Neural progenitor cell (in vitro differentiated cells): ENCODE results near the gene MPPE1. TPM values are rescaled to one million over a fixed set of nuclear protein-coding genes. Genes with fewer than 3 reads are reported as not detected.

Experiments
- DNase-seq: peaks from one replicate; pipeline ENCODE4 v3.0.0-alpha.2; 2016; ENCODE audit warnings: low spot score
- H2AFZ ChIP-seq: fragments of 200-600 bp; sonication (generic); replicated peaks from 2 replicates; pipeline ENCODE4 v1.6.1; 2016; ENCODE audit warnings: antibody characterized with exemption
- H3F3A ChIP-seq: fragments of 200-600 bp; sonication (generic); 2 replicates; pipeline ENCODE4 v1.6.1; 2016; ENCODE audit warnings: antibody characterized with exemption, low read depth
- H3K27ac ChIP-seq: fragments of 200-600 bp; sonication (generic); 2 replicates; pipeline ENCODE4 v1.5.1; 2016; ENCODE audit warnings: mild to moderate bottlenecking
- H3K27me3 ChIP-seq: fragments of 200-600 bp; sonication (generic); 2 replicates; pipeline ENCODE4 v1.6.1; 2016; ENCODE audit warnings: mild to moderate bottlenecking, moderate library complexity
- H3K36me3 ChIP-seq: fragments of 200-600 bp; sonication (generic); 2 replicates; pipeline ENCODE4 v1.5.1; 2016
- H3K4me1 ChIP-seq: fragments of 200-600 bp; sonication (generic); 2 replicates; pipeline ENCODE4 v1.6.1; 2016; ENCODE audit warnings: mixed run types
- H3K4me2 ChIP-seq: fragments of 200-600 bp; sonication (generic); 2 replicates; pipeline ENCODE4 v1.6.1; 2016
- H3K4me3 ChIP-seq: fragments of 200-600 bp; sonication (generic); 2 replicates; pipeline ENCODE4 v1.5.1; 2016
- H3K79me2 ChIP-seq: fragments of 200-600 bp; sonication (generic); 2 replicates; pipeline ENCODE4 v1.6.1; 2016; ENCODE audit warnings: low read depth
- H3K9ac ChIP-seq: fragments of 200-600 bp; sonication (generic); 2 replicates; pipeline ENCODE4 v1.6.1; 2016
- H3K9me3 ChIP-seq: fragments of 200-600 bp; sonication (generic); 2 replicates; pipeline ENCODE4 v1.5.1; 2016; ENCODE audit warnings: low read depth
- H4K20me1 ChIP-seq: fragments of 200-600 bp; sonication (generic); 2 replicates; pipeline ENCODE4 v1.6.1; 2016; ENCODE audit warnings: low read depth
- H3K27ac Mint-ChIP-seq: 3 replicates; pipeline ENCODE4 v1.8.0; 2021; ENCODE audit warnings: mixed read lengths
- H3K27me3 Mint-ChIP-seq: 2 replicates; pipeline ENCODE4 v1.8.0; 2022; ENCODE audit warnings: low read depth, mild to moderate bottlenecking, inconsistent platforms, moderate library complexity, mixed read lengths; ENCODE audit not compliant: insufficient read depth
- H3K36me3 Mint-ChIP-seq: 3 replicates; pipeline ENCODE4 v1.8.0; 2021; ENCODE audit warnings: mixed read lengths
- H3K4me1 Mint-ChIP-seq: 3 replicates; pipeline ENCODE4 v1.8.0; 2021; ENCODE audit warnings: mixed read lengths
- H3K4me3 Mint-ChIP-seq: 3 replicates; pipeline ENCODE4 v1.8.0; 2021; ENCODE audit warnings: mild to moderate bottlenecking, moderate library complexity, mixed read lengths
- H3K9me3 Mint-ChIP-seq: 3 replicates; pipeline ENCODE4 v1.8.0; 2020; ENCODE audit warnings: mixed read lengths
- CTCF ChIP-seq: fragments of 200-600 bp; sonication (generic); IDR thresholded peaks from 2 replicates; pipeline ENCODE4 v1.5.1; 2017; ENCODE audit warnings: antibody characterized with exemption, mild to moderate bottlenecking
- EZH2 ChIP-seq: fragments of 200-600 bp; sonication (generic); IDR thresholded peaks from 2 replicates; pipeline ENCODE4 v1.6.1; 2017; ENCODE audit warnings: antibody characterized with exemption, mild to moderate bottlenecking, moderate library complexity
- EZH2phosphoT487 ChIP-seq: fragments of 200-600 bp; sonication (generic); IDR thresholded peaks from 2 replicates; pipeline ENCODE4 v1.6.1; 2017; ENCODE audit warnings: antibody characterized with exemption
- total RNA-seq: library from RNA; depleted of rRNA; stranded (reverse); fragments of >200 nt; gene quantifications from 2 replicates; pipeline ENCODE4 v1.2.3, GENCODE V29; 2015; ENCODE audit warnings: low replicate concordance

The MPPE1 gene
- total RNA-seq, 1 donor from 2014 or later = 17.3 TPM

GRCh38 chr18:11932393-11932792, 24.3 kb upstream of the MPPE1 start:
- Histone ChIP-seq H3K4me1 (no peaks in the 10 kb centered on the region), H2AFZ (no peak overlapping the region), H3F3A (no peaks in the 10 kb centered on the region), H3K4me3 (no peak overlapping the region), H3K27me3 (no peaks in the 10 kb centered on the region), H3K4me2 (no peak overlapping the region), H3K9me3 (no peaks in the 10 kb centered on the region), H3K79me2 (no peaks in the 10 kb centered on the region), H3K27ac (no peak overlapping the region), H3K9ac (no peak overlapping the region), H3K36me3 (no peaks in the 10 kb centered on the region), H4K20me1 (no peaks in the 10 kb centered on the region)
- peaks cover 5% of the 10 kb centered on the region for H3K27me3 Mint-ChIP-seq
- no peak overlapping the region for H3K4me3 Mint-ChIP-seq
- no peak for TF ChIP-seq EZH2
- TF ChIP-seq CTCF = no peak
- TF ChIP-seq EZH2phosphoT487 = no peak
- H3K4me1 Mint-ChIP-seq = no peaks in the 10 kb centered on the region
- no peaks in the 10 kb centered on the region for H3K36me3 Mint-ChIP-seq
- DNase-seq = no peak
- H3K27ac Mint-ChIP-seq = no peak overlapping the region
- no peaks in the 10 kb centered on the region for H3K9me3 Mint-ChIP-seq

- Mint-ChIP-seq H3K27me3 (peaks cover 10% of the 10 kb centered on the region), H3K36me3 (no peaks in the 10 kb centered on the region), H3K4me3 (no peak overlapping the region), H3K4me1 (no peaks in the 10 kb centered on the region), H3K27ac (peak overlapping the region; percentile 53), H3K9me3 (peaks cover 2% of the 10 kb centered on the region)
- no peak for DNase-seq
- Histone ChIP-seq H3F3A (no peaks in the 10 kb centered on the region), H3K27ac (no peak overlapping the region), H3K36me3 (no peaks in the 10 kb centered on the region), H3K27me3 (no peaks in the 10 kb centered on the region), H3K4me2 (no peak overlapping the region), H3K9me3 (no peaks in the 10 kb centered on the region), H3K4me1 (no peaks in the 10 kb centered on the region), H4K20me1 (no peaks in the 10 kb centered on the region), H3K9ac (no peak overlapping the region), H2AFZ (peak overlapping the region; percentile 50), H3K79me2 (no peaks in the 10 kb centered on the region), H3K4me3 (no peak overlapping the region)
- TF ChIP-seq EZH2phosphoT487 = no peak
- no peak for TF ChIP-seq EZH2
- TF ChIP-seq CTCF = no peak
Measured at GRCh38 chr18:11927497-11927896, 19.4 kb upstream of the MPPE1 start.

- Histone ChIP-seq H3K4me2 (no peak overlapping the region), H3K9me3 (no peaks in the 10 kb centered on the region), H3K27ac (no peak overlapping the region), H3F3A (no peaks in the 10 kb centered on the region), H3K79me2 (no peaks in the 10 kb centered on the region), H3K4me1 (no peaks in the 10 kb centered on the region), H3K27me3 (no peaks in the 10 kb centered on the region), H3K36me3 (no peaks in the 10 kb centered on the region), H4K20me1 (no peaks in the 10 kb centered on the region), H3K9ac (no peak overlapping the region), H2AFZ (no peak overlapping the region), H3K4me3 (no peak overlapping the region)
- DNase-seq = no peak
- TF ChIP-seq EZH2 = no peak
- TF ChIP-seq CTCF = no peak
- no peak for TF ChIP-seq EZH2phosphoT487
- H3K27me3 Mint-ChIP-seq = peaks cover 12% of the 10 kb centered on the region
- H3K9me3 Mint-ChIP-seq = peaks cover 2% of the 10 kb centered on the region
- no peak overlapping the region for H3K27ac Mint-ChIP-seq
- no peaks in the 10 kb centered on the region for H3K4me1 Mint-ChIP-seq
- H3K36me3 Mint-ChIP-seq = no peaks in the 10 kb centered on the region
- no peak overlapping the region for H3K4me3 Mint-ChIP-seq
Measured at GRCh38 chr18:11925800-11926481, 17.8 kb upstream of the MPPE1 start.
